ENCODE results near the gene DSG4.

DSG4 gene

GRCh38 chr18:31429623-31430022 lies 53.0 kb downstream of the DSG4 start:
- DNase-seq (ENCODE audit: low read depth), result no peak
- in situ Hi-C loops (cut with HindIII; ENCODE audit: low sequenced_read_pairs), result no loop called here
- TF ChIP-seq CTCF (IDR thresholded peaks at IDR 0.05; ENCODE audit: low read depth, low read length, missing control alignments), result no peak
- no peak overlapping the region for H3K4me3 ChIP-seq (ENCODE audit: low read depth, low read length)

GRCh38 chr18:31430072-31430471 lies 53.5 kb downstream of the DSG4 start:
- in situ Hi-C loops (cut with HindIII; ENCODE audit: low sequenced_read_pairs), result no loop called here
- no peak for TF ChIP-seq CTCF (IDR thresholded peaks at IDR 0.05; ENCODE audit: low read depth, low read length, missing control alignments)
- no peak for DNase-seq (ENCODE audit: low read depth)
- no peak overlapping the region for H3K4me3 ChIP-seq (ENCODE audit: low read depth, low read length)

DNA sequence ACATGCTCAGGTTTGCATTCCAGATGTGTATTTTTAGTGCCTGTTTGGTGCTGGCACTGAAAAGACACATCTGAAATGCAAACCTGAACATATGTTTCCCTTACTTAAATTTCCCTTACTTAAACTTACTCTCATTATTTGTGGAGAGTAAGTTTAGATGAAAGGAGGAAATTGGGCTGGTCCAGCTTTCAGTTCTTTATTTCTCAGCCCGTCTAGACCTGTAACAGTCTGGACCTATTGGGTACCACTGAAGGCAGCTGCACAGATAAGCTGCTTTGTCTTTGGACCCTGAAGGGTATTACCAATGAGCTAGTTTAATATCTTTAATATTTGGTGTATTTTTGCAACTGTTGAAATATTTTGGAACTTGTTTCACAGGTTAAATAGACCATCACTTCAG lies 54.0 kb downstream of the DSG4 start:
- DNase-seq (ENCODE audit: low read depth), result no peak
- in situ Hi-C loops (cut with HindIII; ENCODE audit: low sequenced_read_pairs), result no loop called here
- no peak overlapping the region for H3K4me3 ChIP-seq (ENCODE audit: low read depth, low read length)
- no peak for TF ChIP-seq CTCF (IDR thresholded peaks at IDR 0.05; ENCODE audit: low read depth, low read length, missing control alignments)

GRCh38 chr18:31432316-31432715 lies 55.7 kb downstream of the DSG4 start:
- in situ Hi-C loops (cut with HindIII; ENCODE audit: low sequenced_read_pairs), result no loop called here
- H3K4me3 ChIP-seq (ENCODE audit: low read depth, low read length), result no peak overlapping the region
- DNase-seq (ENCODE audit: low read depth), result no peak
- TF ChIP-seq CTCF (IDR thresholded peaks at IDR 0.05; ENCODE audit: low read depth, low read length, missing control alignments), result no peak

DNA sequence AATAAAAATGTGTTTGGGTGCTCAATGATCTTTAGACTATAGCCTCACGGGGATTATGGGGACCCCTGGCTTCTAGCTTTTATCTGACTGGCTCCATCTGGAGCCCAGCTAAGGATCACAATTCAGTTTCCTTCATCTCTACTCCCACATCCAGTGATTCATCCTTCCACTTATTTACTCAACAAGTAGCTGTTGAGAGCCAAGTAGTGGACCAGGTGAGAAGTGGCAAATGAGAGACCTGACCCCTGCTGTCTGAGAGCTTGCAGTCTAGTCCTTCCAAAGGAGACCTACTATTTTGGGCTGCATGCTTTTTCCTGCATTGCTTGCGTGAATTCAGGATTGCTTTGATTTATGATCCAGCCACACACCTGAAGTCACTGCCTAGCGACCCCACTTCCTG lies 60.2 kb downstream of the DSG4 start:
- TF ChIP-seq CTCF (IDR thresholded peaks at IDR 0.05; ENCODE audit: low read depth, low read length, missing control alignments), result no peak
- DNase-seq (ENCODE audit: low read depth), result no peak
- H3K4me3 ChIP-seq (ENCODE audit: low read depth, low read length), result no peak overlapping the region
- in situ Hi-C loops (cut with HindIII; ENCODE audit: low sequenced_read_pairs), result no loop called here

DNA sequence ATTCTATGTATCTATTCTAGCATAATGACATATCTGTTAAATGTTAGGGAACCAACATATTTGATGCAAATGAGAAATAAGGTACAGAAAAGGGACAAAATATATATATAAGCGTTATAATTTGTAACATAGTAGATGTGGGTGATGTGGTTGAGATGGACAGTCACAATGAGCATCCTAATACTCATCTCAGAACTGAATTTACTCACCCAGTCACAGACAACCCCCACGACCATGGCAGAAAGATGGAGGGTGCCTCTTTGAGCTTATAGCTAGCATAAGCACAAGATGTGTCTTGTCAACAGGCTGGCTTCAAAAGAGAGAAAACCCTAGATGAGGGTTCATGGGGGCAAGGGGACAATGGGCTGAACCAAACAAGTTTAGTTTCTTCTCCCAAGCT lies 61.8 kb downstream of the DSG4 start:
- no peak overlapping the region for H3K4me3 ChIP-seq (ENCODE audit: low read depth, low read length)
- no peak for DNase-seq (ENCODE audit: low read depth)
- TF ChIP-seq CTCF (IDR thresholded peaks at IDR 0.05; ENCODE audit: low read depth, low read length, missing control alignments), result no peak
- in situ Hi-C loops (cut with HindIII; ENCODE audit: low sequenced_read_pairs), result no loop called here

GRCh38 chr18:31439807-31440325 lies 63.3 kb downstream of the DSG4 start:
- TF ChIP-seq CTCF (IDR thresholded peaks at IDR 0.05; ENCODE audit: low read depth, low read length, missing control alignments), result no peak
- in situ Hi-C loops (cut with HindIII; ENCODE audit: low sequenced_read_pairs), result no loop called here
- no peak overlapping the region for H3K4me3 ChIP-seq (ENCODE audit: low read depth, low read length)
- DNase-seq (ENCODE audit: low read depth), result no peak

Measured in astrocyte of the cerebellum (primary cell).